ENCODE data around the gene HSD17B11. TPM values are rescaled to one million over a fixed set of nuclear protein-coding genes. Genes with fewer than 3 reads are reported as not detected.

HSD17B11 gene
- total RNA-seq, 1 donor from 2014 or later: 140 TPM

GRCh38 chr4:87286970-87287369, 104.0 kb downstream of the HSD17B11 start:
- no peak for TF ChIP-seq CTCF (IDR thresholded peaks at IDR 0.05)
- peaks cover 17% of the 10 kb centered on the region for H3K9me3 ChIP-seq
- no peaks in the 10 kb centered on the region for H3K4me1 ChIP-seq
- no peaks in the 10 kb centered on the region for H3K27me3 ChIP-seq (ENCODE audit: low read depth)
- intact Hi-C loops (cut with DNase I): no loop called here
- H3K36me3 ChIP-seq: no peaks in the 10 kb centered on the region
- no peak overlapping the region for H3K4me3 ChIP-seq
- no peak overlapping the region for H3K27ac ChIP-seq
- no peak for DNase-seq
- ATAC-seq: no peak

Small RNA genes lying within 50 kb of the gene (microRNA-seq; reads per million reads assigned to microRNA genes)
- gene MIR5705 (ENCODE audit: borderline number of aligned reads): not detected

Other genes starting within 250 kb of the HSD17B11 start
- gene KLHL8, start 170.6 kb downstream of the HSD17B11 start, total RNA-seq: 20.6 TPM
- gene HSD17B13, start 68.3 kb downstream of the HSD17B11 start, total RNA-seq: 4.2 TPM
- 45.3 TPM for gene NUDT9, start 31.4 kb upstream of the HSD17B11 start, total RNA-seq
- gene SPARCL1, start 138.2 kb upstream of the HSD17B11 start, total RNA-seq: 299 TPM
- not detected for gene DSPP, start 217.3 kb upstream of the HSD17B11 start, total RNA-seq